Measurements from ENCODE around the gene STX19.
"Not testable (repeated sequence)": the region's sequence is repeated elsewhere in the genome, so short reads cannot be mapped to it uniquely, and the experiment has no call there.

STX19 gene

GRCh38 chr3:94062513-94063404 lies 34.4 kb upstream of the STX19 start, which contains the start of the genes DHFR2 and NSUN3:
DHFR2 (minus strand) TSS chr3:94062916; CDS start chr3:94061511, 1,405 bp downstream.
NSUN3 (plus strand) TSS chr3:94063061; CDS start chr3:94063127, 66 bp downstream.
- peak within 1 kb of the TSS; percentile 90 for H3K27ac ChIP-seq

GRCh38 chr3:94061297-94061696 lies 32.9 kb upstream of the STX19 start:
- no peak for DNase-seq
- Histone ChIP-seq H3K9me3 (ENCODE audit: severe bottlenecking) (no peaks in the 10 kb centered on the region), H3K36me3 (peaks cover 3% of the 10 kb centered on the region; the same call in 1 of the 2 replicates), H3K27me3 (ENCODE audit: insufficient read depth, low read depth, severe bottlenecking) (no peaks in the 10 kb centered on the region), H3K4me3 (ENCODE audit: low read depth, low read length) (no peak overlapping the region), H3K27ac (no peak overlapping the region)
- TF ChIP-seq CTCF (IDR thresholded peaks at IDR 0.05; ENCODE audit: low read depth, low read length) = no peak

More at GRCh38 chr3:94062513-94063404, 34.4 kb upstream of the STX19 start, which contains the start of the genes DHFR2 and NSUN3:
- TF ChIP-seq CTCF (IDR thresholded peaks at IDR 0.05; ENCODE audit: low read depth, low read length) = no peak
- H3K27me3 ChIP-seq (ENCODE audit: insufficient read depth, low read depth, severe bottlenecking) = no peaks in the 10 kb centered on the region
- H3K9me3 ChIP-seq (ENCODE audit: severe bottlenecking) = no peaks in the 10 kb centered on the region
- peak within 1 kb of the TSS; percentile 90 for H3K4me3 ChIP-seq (ENCODE audit: low read depth, low read length)
- peaks cover 4% of the 10 kb centered on the region; the same call in 1 of the 2 replicates for H3K36me3 ChIP-seq
- DNase-seq = peak; percentile 94

GRCh38 chr3:94050546-94050945 lies 22.1 kb upstream of the STX19 start:
- no peak for TF ChIP-seq CTCF (IDR thresholded peaks at IDR 0.05; ENCODE audit: low read depth, low read length)
- Histone ChIP-seq H3K27ac (no peak overlapping the region), H3K9me3 (ENCODE audit: severe bottlenecking) (no peaks in the 10 kb centered on the region), H3K36me3 (peaks cover 6% of the 10 kb centered on the region), H3K4me3 (ENCODE audit: low read depth, low read length) (no peak overlapping the region), H3K27me3 (ENCODE audit: insufficient read depth, low read depth, severe bottlenecking) (no peaks in the 10 kb centered on the region)
- no peak for DNase-seq

- Histone ChIP-seq H3K4me3 (ENCODE audit: low read depth, low read length) (no peak overlapping the region), H3K36me3 (peaks cover 11% of the 10 kb centered on the region), H3K27ac (no peak overlapping the region), H3K27me3 (ENCODE audit: insufficient read depth, low read depth, severe bottlenecking) (no peaks in the 10 kb centered on the region), H3K9me3 (ENCODE audit: severe bottlenecking) (no peaks in the 10 kb centered on the region)
- DNase-seq = no peak
- TF ChIP-seq CTCF (IDR thresholded peaks at IDR 0.05; ENCODE audit: low read depth, low read length) = no peak
Measured at GRCh38 chr3:94049267-94049666, 20.9 kb upstream of the STX19 start.

- Histone ChIP-seq H3K9me3 (ENCODE audit: severe bottlenecking) (peaks cover 4% of the 10 kb centered on the region), H3K4me3 (ENCODE audit: low read depth, low read length) (no peak overlapping the region), H3K27me3 (ENCODE audit: insufficient read depth, low read depth, severe bottlenecking) (no peaks in the 10 kb centered on the region), H3K27ac (no peak overlapping the region), H3K36me3 (peaks cover 5% of the 10 kb centered on the region)
- no peak for DNase-seq
- TF ChIP-seq CTCF (IDR thresholded peaks at IDR 0.05; ENCODE audit: low read depth, low read length) = no peak
Measured at GRCh38 chr3:94046533-94046932, 18.1 kb upstream of the STX19 start.

GRCh38 chr3:94044100-94044936 lies 15.9 kb upstream of the STX19 start:
- H3K27me3 ChIP-seq (ENCODE audit: insufficient read depth, low read depth, severe bottlenecking); H3K36me3 ChIP-seq; H3K9me3 ChIP-seq (ENCODE audit: severe bottlenecking); H3K4me3 ChIP-seq (ENCODE audit: low read depth, low read length); DNase-seq; H3K27ac ChIP-seq: not testable (repeated sequence)

Measured in WERI-Rb-1 (cell line).